ENCODE results near the gene CMIP.
"Not testable (repeated sequence)": the region's sequence is repeated elsewhere in the genome, so short reads cannot be mapped to it uniquely, and the experiment has no call there.

CMIP gene

GRCh38 chr16:81519301-81520150 lies 74.9 kb downstream of the CMIP start:
- DNase-seq, result no peak

DNA sequence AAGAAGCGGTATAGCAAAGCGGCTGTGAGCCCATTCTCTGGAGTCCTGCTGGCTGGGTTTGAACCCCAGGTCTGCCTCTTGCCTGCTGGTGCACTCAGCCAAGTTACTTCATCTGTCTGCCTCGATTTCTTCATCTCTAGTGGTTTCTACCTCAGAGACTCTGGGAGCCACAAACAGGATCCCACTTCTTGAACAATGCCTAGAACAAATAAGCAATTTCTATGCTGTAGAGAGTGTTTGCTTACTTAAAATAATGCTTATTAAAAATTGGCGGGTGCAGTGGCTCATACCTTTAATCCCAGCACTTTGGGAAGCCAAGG lies 75.5 kb downstream of the CMIP start:
- DNase-seq, result no peak

DNA sequence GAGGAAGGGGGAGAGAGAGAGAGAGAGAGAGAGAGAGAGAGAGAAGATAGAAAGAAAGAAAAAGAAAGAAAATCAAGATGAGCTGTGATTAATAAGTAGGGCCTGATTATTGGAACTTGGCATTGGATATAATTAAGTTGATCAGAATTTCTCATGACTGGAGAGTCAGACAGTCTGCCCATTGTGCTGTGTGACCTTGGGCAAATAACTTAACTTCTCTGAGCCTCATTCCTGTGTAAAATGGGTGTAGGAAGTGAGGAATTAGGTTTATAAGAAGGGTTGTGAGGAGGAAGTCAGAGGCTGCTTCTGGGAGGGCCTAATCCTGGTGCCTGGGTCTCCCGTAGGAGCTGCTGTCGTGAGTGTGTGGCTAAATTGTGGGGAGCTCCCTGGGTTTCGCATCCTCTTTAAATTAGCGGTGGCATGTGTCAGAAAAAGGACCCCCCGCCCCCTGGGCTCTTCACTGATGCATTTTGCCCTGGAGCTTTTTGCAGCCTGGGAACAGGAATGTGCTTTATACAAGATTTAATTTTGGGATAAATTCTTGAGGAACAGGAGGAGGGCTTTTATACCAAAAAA lies 76.0 kb downstream of the CMIP start:
- no peak for DNase-seq

DNA sequence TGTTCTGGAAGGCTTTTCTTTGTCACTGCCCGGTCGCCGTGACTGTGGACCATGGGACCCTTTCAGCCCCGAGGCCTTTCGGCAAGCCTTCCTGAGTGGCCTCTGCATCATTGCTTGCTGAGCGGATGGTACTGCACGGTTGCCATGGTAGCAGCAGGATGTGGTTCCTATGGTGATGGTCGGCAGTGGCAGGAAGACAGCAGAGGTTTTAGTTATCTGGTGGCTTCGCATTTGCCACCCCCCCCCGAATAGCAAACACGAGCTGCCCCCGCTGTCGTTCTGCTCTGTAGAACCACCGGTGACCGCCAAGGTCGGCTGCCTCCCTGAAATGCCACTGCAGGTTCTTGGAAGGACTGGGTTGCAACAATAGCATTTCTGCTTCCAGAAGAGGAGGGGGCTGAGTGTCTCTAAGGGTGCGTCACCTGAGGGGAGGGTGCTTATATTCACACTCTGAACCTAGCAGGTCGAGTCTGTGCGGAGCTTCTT lies 76.6 kb downstream of the CMIP start:
- DNase-seq, result peak; percentile 46

- DNase-seq, result no peak
These were observed 77.6 kb downstream of the CMIP start for GRCh38 chr16:81522108-81522701.

GRCh38 chr16:81522851-81523250 lies 78.2 kb downstream of the CMIP start:
- DNase-seq, result not testable (repeated sequence)

DNA sequence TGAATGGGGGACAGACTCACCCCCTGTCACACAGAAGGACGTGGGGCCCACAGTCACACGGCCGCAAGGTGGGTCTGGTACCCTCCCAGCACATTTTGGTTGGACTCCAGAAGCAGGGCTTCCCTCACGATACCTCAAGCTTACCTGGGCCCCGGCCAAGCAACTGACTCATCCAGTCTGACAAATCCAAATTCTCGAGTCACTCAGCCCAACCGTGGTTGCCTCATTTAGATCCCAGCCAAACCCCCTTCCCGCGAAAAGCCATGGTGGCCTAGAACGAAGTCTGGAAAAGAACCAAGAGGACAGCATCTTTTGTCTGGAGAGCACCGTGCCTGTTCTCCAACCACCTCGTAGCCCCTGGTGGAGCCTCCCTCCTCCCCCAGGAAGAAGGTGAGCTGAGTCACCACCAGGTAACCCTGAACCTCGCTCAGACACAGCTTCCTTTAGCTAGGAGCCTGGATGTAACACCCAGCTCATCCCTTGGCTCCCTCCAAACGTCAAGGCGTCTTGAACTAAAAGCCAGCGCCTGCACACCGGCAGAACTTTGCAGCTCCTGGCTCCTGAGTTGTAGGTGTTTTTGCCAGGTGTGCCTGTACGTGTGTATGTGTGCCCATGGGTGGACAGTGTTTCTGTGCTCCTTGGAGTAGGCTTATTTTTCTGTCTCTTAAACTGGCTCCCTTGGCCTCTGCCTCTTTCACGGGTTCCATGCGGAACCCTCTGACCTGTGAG lies 78.9 kb downstream of the CMIP start:
- no peak for DNase-seq

GRCh38 chr16:81524382-81524781 lies 79.8 kb downstream of the CMIP start:
- DNase-seq, result peak; percentile 5

DNA sequence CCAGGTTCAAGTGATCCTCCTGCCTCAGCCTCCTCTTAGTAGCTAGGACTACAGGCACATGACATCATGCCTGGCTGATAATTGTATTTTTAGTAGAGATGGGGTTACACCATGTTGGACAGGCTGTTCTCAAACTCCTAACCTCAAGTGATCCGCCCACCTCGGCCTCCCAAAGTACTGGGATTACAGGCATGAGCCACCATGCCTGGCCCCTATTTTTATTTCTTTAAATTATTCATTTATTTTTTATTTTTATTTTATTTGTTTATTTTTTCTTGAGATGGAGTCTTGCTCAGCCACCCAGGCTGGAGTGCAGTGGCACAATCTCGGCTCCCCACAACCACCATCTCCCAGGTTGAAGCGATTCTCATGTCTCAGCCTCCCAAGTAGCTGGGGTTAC lies 80.3 kb downstream of the CMIP start:
- not testable (repeated sequence) for DNase-seq

GRCh38 chr16:81526199-81526598 lies 81.6 kb downstream of the CMIP start:
- no peak for DNase-seq

- DNase-seq, result no peak
These were observed 82.3 kb downstream of the CMIP start for GRCh38 chr16:81526935-81527334.

GRCh38 chr16:81527477-81528178 lies 83.0 kb downstream of the CMIP start:
- DNase-seq, result no peak

- no peak for DNase-seq
These were observed 83.6 kb downstream of the CMIP start for GRCh38 chr16:81528256-81528655.

DNA sequence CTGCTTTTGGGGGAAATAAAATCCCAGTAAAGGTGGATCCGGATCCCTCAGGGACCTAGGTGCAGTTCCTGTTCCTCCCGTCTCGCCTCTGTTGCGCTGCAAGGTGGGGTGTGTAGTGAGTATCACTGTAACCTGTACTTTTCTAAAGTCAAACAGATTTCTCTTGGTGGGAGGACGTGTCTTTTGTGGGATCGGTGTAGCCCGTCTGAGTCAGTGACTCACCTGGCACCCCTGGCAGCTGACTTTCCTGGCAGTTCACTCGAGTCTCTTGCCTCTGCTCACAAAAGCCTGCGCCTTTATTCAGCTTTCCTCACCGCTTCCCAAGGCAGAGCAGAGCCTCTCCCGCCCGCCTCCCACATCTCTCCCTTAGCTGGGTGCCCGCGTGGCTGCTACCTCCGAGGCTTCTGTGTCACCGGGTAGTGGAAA lies 85.7 kb downstream of the CMIP start:
- no peak for DNase-seq

DNA sequence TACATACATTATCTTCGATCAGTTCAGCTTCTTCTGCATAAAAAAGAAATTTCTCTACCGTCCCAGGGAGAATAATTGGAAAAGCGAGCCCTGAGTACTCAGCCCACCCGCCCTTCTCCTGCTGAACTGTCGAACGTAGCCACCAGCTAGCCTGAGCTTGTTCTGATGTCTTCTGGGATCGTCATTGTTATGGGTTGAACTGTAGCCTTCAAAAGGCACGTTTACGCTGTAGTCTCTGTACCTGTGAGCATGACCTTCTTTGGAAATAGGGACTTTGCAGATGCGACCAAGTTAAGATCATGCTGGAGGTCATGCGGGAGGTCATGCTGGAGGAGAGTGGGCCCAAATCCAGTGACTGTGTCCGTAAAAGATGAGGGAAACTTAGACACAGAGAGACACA lies 86.2 kb downstream of the CMIP start:
- DNase-seq, result no peak

- no peak for DNase-seq
These were observed 86.8 kb downstream of the CMIP start for GRCh38 chr16:81531419-81531821.

GRCh38 chr16:81532491-81533174 lies 88.0 kb downstream of the CMIP start:
- no peak for DNase-seq

- DNase-seq, result no peak
These were observed 88.5 kb downstream of the CMIP start for GRCh38 chr16:81533175-81533507.

GRCh38 chr16:81535679-81536360 lies 91.2 kb downstream of the CMIP start:
- DNase-seq, result no peak

DNA sequence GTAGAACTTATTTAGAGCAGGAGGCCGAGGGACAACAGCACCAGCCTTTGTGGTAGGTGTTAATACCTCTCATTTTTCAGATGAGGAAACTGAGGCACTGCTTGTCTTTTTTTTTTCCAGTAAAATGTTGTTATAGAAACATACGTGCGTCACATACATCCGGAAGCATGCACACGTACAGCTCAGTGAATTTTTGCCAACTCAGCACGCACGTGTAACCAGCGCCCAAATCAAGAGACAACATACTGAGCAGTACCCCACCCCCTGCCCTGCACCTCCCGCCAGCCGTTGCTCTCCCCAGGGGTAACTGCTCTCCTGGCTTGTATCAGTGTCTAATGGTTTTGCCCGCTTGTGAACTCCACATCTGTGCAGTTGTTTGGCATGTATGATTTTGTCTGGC lies 92.0 kb downstream of the CMIP start:
- no peak for DNase-seq

- no peak for DNase-seq
These were observed 93.3 kb downstream of the CMIP start for GRCh38 chr16:81537721-81538561.

Data from stimulated activated CD4-positive, alpha-beta T cell treated with anti-CD3 and anti-CD28 coated beads, Interleukin-1b, Interleukin-23, amount 100 ng/mL, for 48 hours (primary cell).